HEK293 (cell line): ENCODE results near the gene CCR3.

Experiments
- REST ChIP-seq: fragments of 450-650 bp; formaldehyde crosslinking; IDR thresholded peaks from 2 replicates; pipeline ENCODE4 v1.5.1; 2016; ENCODE audit warnings: missing biosample characterization, missing genetic modification characterization
- YY1 ChIP-seq: fragments of 450-650 bp; formaldehyde crosslinking; IDR thresholded peaks from 2 replicates; pipeline ENCODE4 v1.5.1; 2018; ENCODE audit warnings: missing biosample characterization, missing genetic modification characterization
- ZNF174 ChIP-seq: fragments of 450-650 bp; formaldehyde crosslinking; IDR thresholded peaks from 2 replicates; pipeline ENCODE4 v1.5.0; 2017; ENCODE audit warnings: missing biosample characterization, mild to moderate bottlenecking, missing genetic modification characterization
- ZNF266 ChIP-seq: fragments of 450-650 bp; formaldehyde crosslinking; IDR thresholded peaks from 2 replicates; pipeline ENCODE4 v1.5.1; 2016; ENCODE audit warnings: missing biosample characterization, missing genetic modification characterization, low read depth
- ZNF274 ChIP-seq, 2 experiments: fragments of 200-500 bp in 1 of 2; fragments of 450-650 bp in 1 of 2; sonication (Bioruptor generic) in 1 of 2; formaldehyde crosslinking in 1 of 2; IDR thresholded peaks; 2 replicates each; pipeline versions ENCODE4 v1.5.1 to v1.6.1; 2014 to 2016; ENCODE audit warnings: borderline replicate concordance in 1 of 2, inconsistent platforms in 1 of 2, low read length in 1 of 2, missing biosample characterization in 1 of 2, missing genetic modification characterization in 1 of 2
- ZNF280D ChIP-seq: fragments of 450-650 bp; formaldehyde crosslinking; IDR thresholded peaks from 2 replicates; pipeline ENCODE4 v1.5.1; 2016; ENCODE audit warnings: missing biosample characterization, missing genetic modification characterization
- ZNF335 ChIP-seq: fragments of 450-650 bp; formaldehyde crosslinking; conservative IDR thresholded peaks from 2 replicates; pipeline ENCODE4 v1.5.1; 2016; ENCODE audit warnings: missing biosample characterization, missing genetic modification characterization
- ZNF623 ChIP-seq: fragments of 450-650 bp; formaldehyde crosslinking; IDR thresholded peaks from 2 replicates; pipeline ENCODE4 v1.5.1; 2016; ENCODE audit warnings: missing biosample characterization, missing genetic modification characterization
- ZNF791 ChIP-seq: fragments of 450-650 bp; formaldehyde crosslinking; IDR thresholded peaks from 2 replicates; pipeline ENCODE4 v1.5.1; 2016; ENCODE audit warnings: missing biosample characterization, missing genetic modification characterization
- ZNF792 ChIP-seq: fragments of 450-650 bp; formaldehyde crosslinking; IDR thresholded peaks from 2 replicates; pipeline ENCODE4 v1.5.1; 2016; ENCODE audit warnings: missing biosample characterization, missing genetic modification characterization
- TF ChIP-seq, protein P1 (sequence below): fragments of 450-650 bp; formaldehyde crosslinking; IDR thresholded peaks from 2 replicates; pipeline ENCODE4 v1.5.1; 2016; ENCODE audit warnings: missing biosample characterization, missing genetic modification characterization
- TF ChIP-seq, protein P2 (sequence below): fragments of 450-650 bp; formaldehyde crosslinking; IDR thresholded peaks from 2 replicates; pipeline ENCODE4 v1.5.1; 2016; ENCODE audit warnings: missing biosample characterization, missing genetic modification characterization

DNA sequence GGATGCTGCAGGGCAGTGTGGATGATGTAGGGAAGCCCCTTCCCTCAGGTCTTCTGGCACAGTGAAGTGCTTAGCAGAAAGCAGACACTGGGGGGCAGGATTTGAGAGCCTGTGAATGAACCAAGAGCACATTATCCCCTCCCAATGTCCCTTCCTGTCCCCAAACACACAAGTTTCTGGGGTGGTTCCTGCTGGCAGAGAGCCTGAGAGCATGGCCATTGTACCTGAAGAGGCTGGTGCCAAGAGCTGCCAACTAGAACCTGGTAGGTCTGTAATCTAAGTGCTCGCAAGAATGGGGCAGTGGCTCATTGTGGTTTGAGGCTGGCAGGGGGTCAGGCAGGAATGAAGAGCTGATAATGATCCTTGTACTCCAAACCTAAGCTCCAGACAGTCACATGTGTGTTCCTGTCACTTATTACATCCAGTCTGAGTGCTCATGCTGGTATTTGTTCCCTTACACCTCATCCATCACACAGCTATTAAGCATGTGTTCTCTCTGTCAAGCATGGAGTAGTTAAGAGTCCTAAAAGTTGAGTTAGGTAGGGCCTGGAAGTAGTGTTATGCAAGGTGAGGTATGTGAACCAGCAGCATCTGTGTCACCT lies 27.4 kb upstream of the CCR3 start:
- no peak for TF ChIP-seq ZNF174 (tag by site-specific recombination)
- TF ChIP-seq, protein P1, sequence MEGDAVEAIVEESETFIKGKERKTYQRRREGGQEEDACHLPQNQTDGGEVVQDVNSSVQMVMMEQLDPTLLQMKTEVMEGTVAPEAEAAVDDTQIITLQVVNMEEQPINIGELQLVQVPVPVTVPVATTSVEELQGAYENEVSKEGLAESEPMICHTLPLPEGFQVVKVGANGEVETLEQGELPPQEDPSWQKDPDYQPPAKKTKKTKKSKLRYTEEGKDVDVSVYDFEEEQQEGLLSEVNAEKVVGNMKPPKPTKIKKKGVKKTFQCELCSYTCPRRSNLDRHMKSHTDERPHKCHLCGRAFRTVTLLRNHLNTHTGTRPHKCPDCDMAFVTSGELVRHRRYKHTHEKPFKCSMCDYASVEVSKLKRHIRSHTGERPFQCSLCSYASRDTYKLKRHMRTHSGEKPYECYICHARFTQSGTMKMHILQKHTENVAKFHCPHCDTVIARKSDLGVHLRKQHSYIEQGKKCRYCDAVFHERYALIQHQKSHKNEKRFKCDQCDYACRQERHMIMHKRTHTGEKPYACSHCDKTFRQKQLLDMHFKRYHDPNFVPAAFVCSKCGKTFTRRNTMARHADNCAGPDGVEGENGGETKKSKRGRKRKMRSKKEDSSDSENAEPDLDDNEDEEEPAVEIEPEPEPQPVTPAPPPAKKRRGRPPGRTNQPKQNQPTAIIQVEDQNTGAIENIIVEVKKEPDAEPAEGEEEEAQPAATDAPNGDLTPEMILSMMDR (tag by site-specific recombination), result no peak
- TF ChIP-seq REST (tag by site-specific recombination), result no peak
- TF ChIP-seq ZNF792 (tag by site-specific recombination), result no peak
- no peak for TF ChIP-seq ZNF791 (tag by site-specific recombination)
- no peak for TF ChIP-seq ZNF623
- TF ChIP-seq ZNF266 (tag by site-specific recombination), result no peak
- no peak for TF ChIP-seq YY1
- TF ChIP-seq, protein P2, sequence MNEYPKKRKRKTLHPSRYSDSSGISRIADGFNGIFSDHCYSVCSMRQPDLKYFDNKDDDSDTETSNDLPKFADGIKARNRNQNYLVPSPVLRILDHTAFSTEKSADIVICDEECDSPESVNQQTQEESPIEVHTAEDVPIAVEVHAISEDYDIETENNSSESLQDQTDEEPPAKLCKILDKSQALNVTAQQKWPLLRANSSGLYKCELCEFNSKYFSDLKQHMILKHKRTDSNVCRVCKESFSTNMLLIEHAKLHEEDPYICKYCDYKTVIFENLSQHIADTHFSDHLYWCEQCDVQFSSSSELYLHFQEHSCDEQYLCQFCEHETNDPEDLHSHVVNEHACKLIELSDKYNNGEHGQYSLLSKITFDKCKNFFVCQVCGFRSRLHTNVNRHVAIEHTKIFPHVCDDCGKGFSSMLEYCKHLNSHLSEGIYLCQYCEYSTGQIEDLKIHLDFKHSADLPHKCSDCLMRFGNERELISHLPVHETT (tag by site-specific recombination), result no peak
- no peak for TF ChIP-seq ZNF335 (tag by site-specific recombination)
- TF ChIP-seq ZNF274 (IDR thresholded peaks at IDR 0.05; ENCODE audit: low read length), result no peak
- no peak for TF ChIP-seq ZNF274 (tag by site-specific recombination; IDR thresholded peaks at IDR 0.05; ENCODE audit: borderline replicate concordance)
- TF ChIP-seq ZNF280D, result no peak
